ENCODE data around the gene RNF215. TPM values are rescaled to one million over a fixed set of nuclear protein-coding genes. Genes with fewer than 3 reads are reported as not detected.

RNF215 gene
- total and polyA plus RNA-seq, 2 of the 13 experiments (the other 11 are each of a cell fraction or from before 2014, with no cell fraction given): 5.3 to 6.1 TPM

- TF ChIP-seq KMT2B (CRISPR knock-in tag; IDR thresholded peaks at IDR 0.05) (no peak), ZNF766 (CRISPR knock-in tag; IDR thresholded peaks at IDR 0.05; ENCODE audit: borderline replicate concordance) (no peak), ZNF878 (CRISPR knock-in tag; IDR thresholded peaks at IDR 0.05) (no peak), RBAK (CRISPR knock-in tag; IDR thresholded peaks at IDR 0.05) (no peak), ZNF816 (CRISPR knock-in tag; IDR thresholded peaks at IDR 0.05; ENCODE audit: borderline replicate concordance) (no peak), NAIF1 (CRISPR knock-in tag; IDR thresholded peaks at IDR 0.05; ENCODE audit: borderline replicate concordance) (no peak), HNRNPK (IDR thresholded peaks at IDR 0.05; ENCODE audit: low read depth, low read length, poor library complexity, severe bottlenecking) (no peak), KAT8 (CRISPR knock-in tag; IDR thresholded peaks at IDR 0.05) (0 out of 2 replicates have a peak, but pooled peaks have one; percentile 36), HDAC6 (IDR thresholded peaks at IDR 0.05; ENCODE audit: low read depth, low read length) (no peak), FOXJ3 (CRISPR knock-in tag; IDR thresholded peaks at IDR 0.05; ENCODE audit: borderline replicate concordance) (no peak), ZNF615 (CRISPR knock-in tag; IDR thresholded peaks at IDR 0.05; ENCODE audit: borderline replicate concordance) (no peak), TP53 (CRISPR knock-in tag; conservative IDR thresholded peaks at IDR 0.05) (no peak), SP2 (CRISPR knock-in tag; IDR thresholded peaks at IDR 0.05) (no peak), ZFP62 (CRISPR knock-in tag; IDR thresholded peaks at IDR 0.05) (no peak), EHMT2 (IDR thresholded peaks at IDR 0.05; ENCODE audit: borderline replicate concordance, low read depth, low read length) (no peak), SIX1 (CRISPR knock-in tag; IDR thresholded peaks at IDR 0.05; ENCODE audit: borderline replicate concordance) (no peak), ZNF17 (CRISPR knock-in tag; IDR thresholded peaks at IDR 0.05) (no peak), GLMP (CRISPR knock-in tag; IDR thresholded peaks at IDR 0.05; ENCODE audit: borderline replicate concordance) (no peak), XRCC5 (optimal IDR thresholded peaks at IDR 0.05; ENCODE audit: low read length) (peak; percentile 82), SRF (IDR thresholded peaks at IDR 0.05; ENCODE audit: low read depth, low read length) (no peak), ZNF460 (CRISPR knock-in tag; IDR thresholded peaks at IDR 0.05; ENCODE audit: borderline replicate concordance) (no peak), HMGA1 (CRISPR knock-in tag; conservative IDR thresholded peaks at IDR 0.05) (no peak), FLYWCH1 (CRISPR knock-in tag; IDR thresholded peaks at IDR 0.05) (no peak), U2AF1 (optimal IDR thresholded peaks at IDR 0.05; ENCODE audit: low read depth, low read length) (no peak)
- TF ChIP-seq, protein P1, sequence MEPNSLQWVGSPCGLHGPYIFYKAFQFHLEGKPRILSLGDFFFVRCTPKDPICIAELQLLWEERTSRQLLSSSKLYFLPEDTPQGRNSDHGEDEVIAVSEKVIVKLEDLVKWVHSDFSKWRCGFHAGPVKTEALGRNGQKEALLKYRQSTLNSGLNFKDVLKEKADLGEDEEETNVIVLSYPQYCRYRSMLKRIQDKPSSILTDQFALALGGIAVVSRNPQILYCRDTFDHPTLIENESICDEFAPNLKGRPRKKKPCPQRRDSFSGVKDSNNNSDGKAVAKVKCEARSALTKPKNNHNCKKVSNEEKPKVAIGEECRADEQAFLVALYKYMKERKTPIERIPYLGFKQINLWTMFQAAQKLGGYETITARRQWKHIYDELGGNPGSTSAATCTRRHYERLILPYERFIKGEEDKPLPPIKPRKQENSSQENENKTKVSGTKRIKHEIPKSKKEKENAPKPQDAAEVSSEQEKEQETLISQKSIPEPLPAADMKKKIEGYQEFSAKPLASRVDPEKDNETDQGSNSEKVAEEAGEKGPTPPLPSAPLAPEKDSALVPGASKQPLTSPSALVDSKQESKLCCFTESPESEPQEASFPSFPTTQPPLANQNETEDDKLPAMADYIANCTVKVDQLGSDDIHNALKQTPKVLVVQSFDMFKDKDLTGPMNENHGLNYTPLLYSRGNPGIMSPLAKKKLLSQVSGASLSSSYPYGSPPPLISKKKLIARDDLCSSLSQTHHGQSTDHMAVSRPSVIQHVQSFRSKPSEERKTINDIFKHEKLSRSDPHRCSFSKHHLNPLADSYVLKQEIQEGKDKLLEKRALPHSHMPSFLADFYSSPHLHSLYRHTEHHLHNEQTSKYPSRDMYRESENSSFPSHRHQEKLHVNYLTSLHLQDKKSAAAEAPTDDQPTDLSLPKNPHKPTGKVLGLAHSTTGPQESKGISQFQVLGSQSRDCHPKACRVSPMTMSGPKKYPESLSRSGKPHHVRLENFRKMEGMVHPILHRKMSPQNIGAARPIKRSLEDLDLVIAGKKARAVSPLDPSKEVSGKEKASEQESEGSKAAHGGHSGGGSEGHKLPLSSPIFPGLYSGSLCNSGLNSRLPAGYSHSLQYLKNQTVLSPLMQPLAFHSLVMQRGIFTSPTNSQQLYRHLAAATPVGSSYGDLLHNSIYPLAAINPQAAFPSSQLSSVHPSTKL (CRISPR knock-in tag; IDR thresholded peaks at IDR 0.05): peak; percentile 31; the same call in 1 of the 2 replicates
- TF ChIP-seq, protein P2, sequence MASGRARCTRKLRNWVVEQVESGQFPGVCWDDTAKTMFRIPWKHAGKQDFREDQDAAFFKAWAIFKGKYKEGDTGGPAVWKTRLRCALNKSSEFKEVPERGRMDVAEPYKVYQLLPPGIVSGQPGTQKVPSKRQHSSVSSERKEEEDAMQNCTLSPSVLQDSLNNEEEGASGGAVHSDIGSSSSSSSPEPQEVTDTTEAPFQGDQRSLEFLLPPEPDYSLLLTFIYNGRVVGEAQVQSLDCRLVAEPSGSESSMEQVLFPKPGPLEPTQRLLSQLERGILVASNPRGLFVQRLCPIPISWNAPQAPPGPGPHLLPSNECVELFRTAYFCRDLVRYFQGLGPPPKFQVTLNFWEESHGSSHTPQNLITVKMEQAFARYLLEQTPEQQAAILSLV (CRISPR knock-in tag; IDR thresholded peaks at IDR 0.05; ENCODE audit: borderline replicate concordance): no peak
Measured at GRCh38 chr22:30390974-30391691, 3.9 kb upstream of the RNF215 start (continued).
